GM23338 (cell line): ENCODE measurements around the gene STAT6. TPM values are rescaled to one million over a fixed set of nuclear protein-coding genes. Genes with fewer than 3 reads are reported as not detected.

ENCODE experiments used
- ATAC-seq: fragments of 200-7000 bp; cut with Tn5 transposase; 3 replicates; pipeline ENCODE4 v1.9.1; 2020
- DNase-seq: peaks from one replicate; pipeline ENCODE4 v3.0.0-alpha.2; 2015; ENCODE audit warnings: low spot score
- H2AFZ ChIP-seq: fragments of 200-600 bp; sonication (generic); 2 replicates; pipeline ENCODE4 v1.8.0; 2016; ENCODE audit warnings: antibody characterized with exemption, mild to moderate bottlenecking, moderate library complexity
- H3F3A ChIP-seq: fragments of 200-600 bp; sonication (generic); replicated peaks from 2 replicates; pipeline ENCODE4 v1.8.0; 2017; ENCODE audit warnings: antibody characterized with exemption, mixed run types, low read depth
- H3K27ac ChIP-seq: fragments of 200-600 bp; sonication (generic); 2 replicates; pipeline ENCODE4 v1.6.1; 2016; ENCODE audit warnings: low read depth
- H3K27me3 ChIP-seq: fragments of 200-600 bp; sonication (generic); 2 replicates; pipeline ENCODE4 v1.8.0; 2016; ENCODE audit warnings: mild to moderate bottlenecking, mixed run types, moderate library complexity; ENCODE audit not compliant: insufficient read depth
- H3K36me3 ChIP-seq: fragments of 200-600 bp; sonication (generic); 2 replicates; pipeline ENCODE4 v1.8.0; 2016; ENCODE audit warnings: mild to moderate bottlenecking; ENCODE audit not compliant: insufficient read depth
- H3K4me1 ChIP-seq: fragments of 200-600 bp; sonication (generic); 2 replicates; pipeline ENCODE4 v1.8.0; 2016; ENCODE audit warnings: mild to moderate bottlenecking, moderate library complexity; ENCODE audit not compliant: insufficient read depth
- H3K4me2 ChIP-seq: fragments of 200-600 bp; sonication (generic); 2 replicates; pipeline ENCODE4 v1.7.1; 2017; ENCODE audit warnings: mixed run types
- H3K4me3 ChIP-seq: fragments of 200-600 bp; sonication (generic); 2 replicates; pipeline ENCODE4 v1.6.1; 2016; ENCODE audit warnings: mixed run types
- H3K79me2 ChIP-seq: fragments of 200-600 bp; sonication (generic); replicated peaks from 2 replicates; pipeline ENCODE4 v1.8.0; 2017; ENCODE audit warnings: mild to moderate bottlenecking; ENCODE audit not compliant: insufficient read depth
- H3K9me2 ChIP-seq: fragments of 200-600 bp; sonication (generic); 2 replicates; pipeline ENCODE4 v1.8.0; 2017; ENCODE audit not compliant: insufficient read depth
- H4K20me1 ChIP-seq: fragments of 200-600 bp; sonication (generic); replicated peaks from 2 replicates; pipeline ENCODE4 v1.8.0; 2017; ENCODE audit warnings: mild to moderate bottlenecking; ENCODE audit not compliant: insufficient read depth
- H3K27ac Mint-ChIP-seq: 2 replicates; pipeline ENCODE4 v1.8.0; 2020; ENCODE audit warnings: inconsistent platforms, mild to moderate bottlenecking, moderate library complexity, mixed read lengths
- H3K27me3 Mint-ChIP-seq: 3 replicates; pipeline ENCODE4 v1.8.0; 2022; ENCODE audit warnings: low read depth, mild to moderate bottlenecking, moderate library complexity, mixed read lengths, inconsistent platforms; ENCODE audit not compliant: insufficient read depth, poor library complexity
- H3K36me3 Mint-ChIP-seq: 3 replicates; pipeline ENCODE4 v1.8.0; 2021; ENCODE audit warnings: low read depth, mild to moderate bottlenecking, inconsistent platforms, moderate library complexity, mixed read lengths
- H3K4me1 Mint-ChIP-seq: 3 replicates; pipeline ENCODE4 v1.8.0; 2020; ENCODE audit warnings: mild to moderate bottlenecking, inconsistent platforms, mixed read lengths
- H3K4me3 Mint-ChIP-seq: 3 replicates; pipeline ENCODE4 v1.8.0; 2021; ENCODE audit warnings: moderate library complexity, mild to moderate bottlenecking, inconsistent platforms, mixed read lengths
- H3K9me3 Mint-ChIP-seq: 3 replicates; pipeline ENCODE4 v1.8.0; 2020; ENCODE audit warnings: moderate library complexity, mild to moderate bottlenecking, inconsistent platforms, mixed read lengths
- CREB1 ChIP-seq: fragments of 250-450 bp; sonication (Bioruptor Pico); IDR thresholded peaks from 2 replicates; pipeline ENCODE4 v1.5.0; 2020; ENCODE audit warnings: low read depth, mild to moderate bottlenecking, moderate library complexity
- JUNB ChIP-seq: IDR thresholded peaks from one replicate; pipeline ENCODE4 v1.6.1; 2016; ENCODE audit warnings: antibody characterized with exemption; ENCODE audit not compliant: unreplicated experiment
- POLR2AphosphoS5 ChIP-seq: IDR thresholded peaks from 2 replicates; pipeline ENCODE4 v1.6.1; 2016; ENCODE audit warnings: antibody characterized with exemption, low read depth
- STAT1 ChIP-seq: IDR thresholded peaks from one replicate; pipeline ENCODE4 v1.6.1; 2016; ENCODE audit warnings: antibody characterized with exemption; ENCODE audit not compliant: unreplicated experiment
- ZNF114 ChIP-seq: fragments of 250-450 bp; sonication (Bioruptor Pico); IDR thresholded peaks from 2 replicates; pipeline ENCODE4 v1.5.0; 2020; ENCODE audit warnings: mild to moderate bottlenecking, moderate library complexity
- long read RNA-seq: library from polyadenylated mRNA; unstranded; transcript quantifications from one replicate; pipeline ENCODE4 v2.0.0, GENCODE V29; 2020; ENCODE audit not compliant: unreplicated experiment
- polyA plus RNA-seq: library from polyadenylated mRNA; unstranded; fragments of >200 nt; fragmentation: Nextera tagmentation; extraction: Ambion mirVana; gene quantifications from 2 replicates; pipeline ENCODE4 v1.2.1, GENCODE V29; 2016
- total RNA-seq: library from RNA; depleted of rRNA; stranded (reverse); fragments of >200 nt; shearing (Covaris generic); gene quantifications from 2 replicates; pipeline ENCODE4 v1.2.3, GENCODE V29; 2014; rRNA removed
- TF ChIP-seq, protein P1 (sequence below): IDR thresholded peaks from 2 replicates; pipeline ENCODE4 v1.6.1; 2016; ENCODE audit warnings: antibody characterized with exemption
- TF ChIP-seq, protein P2 (sequence below), 2 experiments: fragments of 200-600 bp in 1 of 2; sonication (generic) in 1 of 2; conservative IDR thresholded peaks; 2 replicates each; pipeline versions ENCODE4 v1.5.1 to v1.6.1; 2016 to 2017; ENCODE audit warnings: antibody characterized with exemption in 2 of 2, low read depth in 2 of 2, mild to moderate bottlenecking in 2 of 2, moderate library complexity in 1 of 2
- TF ChIP-seq, protein P3 (sequence below): IDR thresholded peaks from one replicate; pipeline ENCODE4 v1.6.1; 2018; ENCODE audit warnings: antibody characterized with exemption; ENCODE audit not compliant: unreplicated experiment

Gene STAT6, protein sequence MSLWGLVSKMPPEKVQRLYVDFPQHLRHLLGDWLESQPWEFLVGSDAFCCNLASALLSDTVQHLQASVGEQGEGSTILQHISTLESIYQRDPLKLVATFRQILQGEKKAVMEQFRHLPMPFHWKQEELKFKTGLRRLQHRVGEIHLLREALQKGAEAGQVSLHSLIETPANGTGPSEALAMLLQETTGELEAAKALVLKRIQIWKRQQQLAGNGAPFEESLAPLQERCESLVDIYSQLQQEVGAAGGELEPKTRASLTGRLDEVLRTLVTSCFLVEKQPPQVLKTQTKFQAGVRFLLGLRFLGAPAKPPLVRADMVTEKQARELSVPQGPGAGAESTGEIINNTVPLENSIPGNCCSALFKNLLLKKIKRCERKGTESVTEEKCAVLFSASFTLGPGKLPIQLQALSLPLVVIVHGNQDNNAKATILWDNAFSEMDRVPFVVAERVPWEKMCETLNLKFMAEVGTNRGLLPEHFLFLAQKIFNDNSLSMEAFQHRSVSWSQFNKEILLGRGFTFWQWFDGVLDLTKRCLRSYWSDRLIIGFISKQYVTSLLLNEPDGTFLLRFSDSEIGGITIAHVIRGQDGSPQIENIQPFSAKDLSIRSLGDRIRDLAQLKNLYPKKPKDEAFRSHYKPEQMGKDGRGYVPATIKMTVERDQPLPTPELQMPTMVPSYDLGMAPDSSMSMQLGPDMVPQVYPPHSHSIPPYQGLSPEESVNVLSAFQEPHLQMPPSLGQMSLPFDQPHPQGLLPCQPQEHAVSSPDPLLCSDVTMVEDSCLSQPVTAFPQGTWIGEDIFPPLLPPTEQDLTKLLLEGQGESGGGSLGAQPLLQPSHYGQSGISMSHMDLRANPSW
- total RNA-seq: 26.3 and 28.1 TPM in 2 replicates
- 11.0 and 14.3 TPM in 2 replicates for polyA plus RNA-seq
- long read RNA-seq, partial matches to known transcripts: 1 of 1 reads
- long read RNA-seq, other reads (novel, unspliced or antisense): 0 of 1 reads

DNA sequence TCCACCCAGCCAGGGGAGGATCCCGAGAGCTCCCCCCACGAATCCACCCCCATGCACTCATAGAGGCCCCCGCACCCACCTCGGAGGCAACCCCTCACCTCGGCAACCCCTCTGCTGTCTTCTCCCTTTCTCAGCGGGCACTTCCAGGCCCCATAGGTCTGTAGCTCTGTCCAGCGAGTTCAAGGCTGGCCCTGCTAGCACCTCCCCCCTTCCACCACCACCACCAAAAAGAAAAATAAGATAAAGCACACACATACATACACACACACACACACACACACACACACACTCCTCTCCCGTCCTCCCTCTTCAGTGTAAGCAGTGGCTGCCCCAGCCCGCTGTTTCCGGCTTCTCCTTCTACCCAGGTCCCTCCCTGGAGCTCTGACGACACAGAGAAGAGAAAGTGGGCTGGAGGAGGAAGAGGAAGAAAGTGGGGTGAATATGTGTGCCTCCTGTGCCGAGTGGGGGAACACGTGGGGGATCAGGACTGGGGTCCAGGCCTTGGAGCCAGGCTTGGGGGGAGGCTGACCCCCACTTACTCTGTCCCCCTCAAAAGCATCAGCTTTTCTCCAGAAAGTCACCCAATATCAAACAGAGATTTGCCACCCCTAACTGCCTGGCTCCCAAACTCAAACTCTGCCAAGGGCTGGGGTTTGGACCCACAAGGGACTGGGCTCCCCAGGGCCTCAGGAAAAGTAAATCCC is at the start of gene STAT6:
Gene STAT6, minus strand, starts transcription at position 332 of the 704 bp plus-strand sequence. CDS start 3,084 bp downstream, outside the sequence.
- Histone ChIP-seq H3K27me3 (no peaks in the 10 kb centered on the region), H3K9me2 (no peaks in the 10 kb centered on the region), H2AFZ (peak within 1 kb of the TSS; percentile 4; the same call in 1 of the 2 replicates), H3F3A (peaks cover 6% of the 10 kb centered on the region), H3K79me2 (peaks cover 9% of the 10 kb centered on the region), H3K4me2 (peak within 1 kb of the TSS; percentile 75), H3K27ac (peak within 1 kb of the TSS; percentile 79), H3K4me3 (peak within 1 kb of the TSS; percentile 49), H3K4me1 (peaks cover 20% of the 10 kb centered on the region), H3K36me3 (no peaks in the 10 kb centered on the region), H4K20me1 (no peaks in the 10 kb centered on the region)
- DNase-seq (peak; percentile 77), ATAC-seq (peak; percentile 24)
- peak within 1 kb of the TSS; percentile 74 for H3K4me3 Mint-ChIP-seq
- no peak for TF ChIP-seq POLR2AphosphoS5
- TF ChIP-seq, protein P1, sequence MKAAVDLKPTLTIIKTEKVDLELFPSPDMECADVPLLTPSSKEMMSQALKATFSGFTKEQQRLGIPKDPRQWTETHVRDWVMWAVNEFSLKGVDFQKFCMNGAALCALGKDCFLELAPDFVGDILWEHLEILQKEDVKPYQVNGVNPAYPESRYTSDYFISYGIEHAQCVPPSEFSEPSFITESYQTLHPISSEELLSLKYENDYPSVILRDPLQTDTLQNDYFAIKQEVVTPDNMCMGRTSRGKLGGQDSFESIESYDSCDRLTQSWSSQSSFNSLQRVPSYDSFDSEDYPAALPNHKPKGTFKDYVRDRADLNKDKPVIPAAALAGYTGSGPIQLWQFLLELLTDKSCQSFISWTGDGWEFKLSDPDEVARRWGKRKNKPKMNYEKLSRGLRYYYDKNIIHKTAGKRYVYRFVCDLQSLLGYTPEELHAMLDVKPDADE: no peak
- TF ChIP-seq, protein P2, sequence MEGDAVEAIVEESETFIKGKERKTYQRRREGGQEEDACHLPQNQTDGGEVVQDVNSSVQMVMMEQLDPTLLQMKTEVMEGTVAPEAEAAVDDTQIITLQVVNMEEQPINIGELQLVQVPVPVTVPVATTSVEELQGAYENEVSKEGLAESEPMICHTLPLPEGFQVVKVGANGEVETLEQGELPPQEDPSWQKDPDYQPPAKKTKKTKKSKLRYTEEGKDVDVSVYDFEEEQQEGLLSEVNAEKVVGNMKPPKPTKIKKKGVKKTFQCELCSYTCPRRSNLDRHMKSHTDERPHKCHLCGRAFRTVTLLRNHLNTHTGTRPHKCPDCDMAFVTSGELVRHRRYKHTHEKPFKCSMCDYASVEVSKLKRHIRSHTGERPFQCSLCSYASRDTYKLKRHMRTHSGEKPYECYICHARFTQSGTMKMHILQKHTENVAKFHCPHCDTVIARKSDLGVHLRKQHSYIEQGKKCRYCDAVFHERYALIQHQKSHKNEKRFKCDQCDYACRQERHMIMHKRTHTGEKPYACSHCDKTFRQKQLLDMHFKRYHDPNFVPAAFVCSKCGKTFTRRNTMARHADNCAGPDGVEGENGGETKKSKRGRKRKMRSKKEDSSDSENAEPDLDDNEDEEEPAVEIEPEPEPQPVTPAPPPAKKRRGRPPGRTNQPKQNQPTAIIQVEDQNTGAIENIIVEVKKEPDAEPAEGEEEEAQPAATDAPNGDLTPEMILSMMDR (conservative IDR thresholded peaks at IDR 0.05; ENCODE audit: low read depth in 2 of 2): peak in 1 of 2 experiments; percentile 37; a peak in 2 of 4 replicates
- no peak for TF ChIP-seq ZNF114 (CRISPR knock-in tag)
- TF ChIP-seq JUNB: no peak
- TF ChIP-seq CREB1 (CRISPR knock-in tag): 0 out of 2 replicates have a peak, but pooled peaks have one; percentile 15
- peak within 1 kb of the TSS; percentile 99 for H3K27ac Mint-ChIP-seq
- peaks cover 22% of the 10 kb centered on the region for H3K27me3 Mint-ChIP-seq
- H3K36me3 Mint-ChIP-seq: peaks cover 15% of the 10 kb centered on the region; the same call in 2 of the 3 replicates
- peaks cover 31% of the 10 kb centered on the region for H3K4me1 Mint-ChIP-seq
- H3K9me3 Mint-ChIP-seq: no peaks in the 10 kb centered on the region; the same call in 1 of the 3 replicates

DNA sequence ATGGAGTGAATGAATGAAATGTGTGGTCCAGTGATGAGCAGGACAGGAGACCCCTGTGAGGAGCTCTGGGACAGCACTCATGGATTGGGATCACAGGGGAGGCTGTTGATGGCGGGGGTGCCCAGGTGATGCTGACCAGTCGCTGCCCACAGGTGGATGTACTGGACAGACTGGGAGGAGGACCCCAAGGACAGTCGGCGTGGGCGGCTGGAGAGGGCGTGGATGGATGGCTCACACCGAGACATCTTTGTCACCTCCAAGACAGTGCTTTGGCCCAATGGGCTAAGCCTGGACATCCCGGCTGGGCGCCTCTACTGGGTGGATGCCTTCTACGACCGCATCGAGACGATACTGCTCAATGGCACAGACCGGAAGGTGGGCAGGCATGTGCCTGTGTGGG is 49.6 kb upstream of the STAT6 start:
- H3K27me3 ChIP-seq: no peaks in the 10 kb centered on the region
- H3K27ac Mint-ChIP-seq: no peak overlapping the region

More for the DNA sequence above, 49.6 kb upstream of the STAT6 start:
- no peaks in the 10 kb centered on the region for H3K9me2 ChIP-seq
- no peak overlapping the region for H2AFZ ChIP-seq
- no peak overlapping the region for H3K27ac ChIP-seq
- no peaks in the 10 kb centered on the region for H3K4me1 ChIP-seq
- H3K4me3 Mint-ChIP-seq: no peak overlapping the region
- peaks cover 9% of the 10 kb centered on the region; the same call in 1 of the 2 replicates for H3F3A ChIP-seq
- H3K4me1 Mint-ChIP-seq: no peaks in the 10 kb centered on the region
- no peaks in the 10 kb centered on the region; the same call in 2 of the 3 replicates for H3K9me3 Mint-ChIP-seq
- H3K4me2 ChIP-seq: no peak overlapping the region
- peaks cover 93% of the 10 kb centered on the region for H3K36me3 Mint-ChIP-seq
- H3K79me2 ChIP-seq: no peaks in the 10 kb centered on the region
- H3K4me3 ChIP-seq: no peak overlapping the region
- peaks cover 15% of the 10 kb centered on the region; the same call in 1 of the 2 replicates for H4K20me1 ChIP-seq
- DNase-seq (no peak), ATAC-seq (no peak)
- TF ChIP-seq STAT1: no peak
- TF ChIP-seq, protein P3, sequence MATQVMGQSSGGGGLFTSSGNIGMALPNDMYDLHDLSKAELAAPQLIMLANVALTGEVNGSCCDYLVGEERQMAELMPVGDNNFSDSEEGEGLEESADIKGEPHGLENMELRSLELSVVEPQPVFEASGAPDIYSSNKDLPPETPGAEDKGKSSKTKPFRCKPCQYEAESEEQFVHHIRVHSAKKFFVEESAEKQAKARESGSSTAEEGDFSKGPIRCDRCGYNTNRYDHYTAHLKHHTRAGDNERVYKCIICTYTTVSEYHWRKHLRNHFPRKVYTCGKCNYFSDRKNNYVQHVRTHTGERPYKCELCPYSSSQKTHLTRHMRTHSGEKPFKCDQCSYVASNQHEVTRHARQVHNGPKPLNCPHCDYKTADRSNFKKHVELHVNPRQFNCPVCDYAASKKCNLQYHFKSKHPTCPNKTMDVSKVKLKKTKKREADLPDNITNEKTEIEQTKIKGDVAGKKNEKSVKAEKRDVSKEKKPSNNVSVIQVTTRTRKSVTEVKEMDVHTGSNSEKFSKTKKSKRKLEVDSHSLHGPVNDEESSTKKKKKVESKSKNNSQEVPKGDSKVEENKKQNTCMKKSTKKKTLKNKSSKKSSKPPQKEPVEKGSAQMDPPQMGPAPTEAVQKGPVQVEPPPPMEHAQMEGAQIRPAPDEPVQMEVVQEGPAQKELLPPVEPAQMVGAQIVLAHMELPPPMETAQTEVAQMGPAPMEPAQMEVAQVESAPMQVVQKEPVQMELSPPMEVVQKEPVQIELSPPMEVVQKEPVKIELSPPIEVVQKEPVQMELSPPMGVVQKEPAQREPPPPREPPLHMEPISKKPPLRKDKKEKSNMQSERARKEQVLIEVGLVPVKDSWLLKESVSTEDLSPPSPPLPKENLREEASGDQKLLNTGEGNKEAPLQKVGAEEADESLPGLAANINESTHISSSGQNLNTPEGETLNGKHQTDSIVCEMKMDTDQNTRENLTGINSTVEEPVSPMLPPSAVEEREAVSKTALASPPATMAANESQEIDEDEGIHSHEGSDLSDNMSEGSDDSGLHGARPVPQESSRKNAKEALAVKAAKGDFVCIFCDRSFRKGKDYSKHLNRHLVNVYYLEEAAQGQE: no peak
- H3K36me3 ChIP-seq: peaks cover 35% of the 10 kb centered on the region
- H3K27me3 Mint-ChIP-seq: peaks cover 14% of the 10 kb centered on the region
